Heart left ventricle (tissue), 16 donors: ENCODE results near the gene CMIP. TPM values are rescaled to one million over a fixed set of nuclear protein-coding genes. Genes with fewer than 3 reads are reported as not detected.
A peak's percentile ranks its signal among the peaks of the same experiment; 100 is the strongest.

Source experiments
- ATAC-seq, 4 donors: fragments of 200-7000 bp; cut with Tn5 transposase; one replicate each; pipeline ENCODE4 v1.9.1; 2020 to 2022; ENCODE audit warnings: moderate library complexity in 4 of 4, mild to moderate bottlenecking in 3 of 4, moderate number of reproducible peaks in 1 of 4
- DNase-seq, 5 donors: peaks; one replicate each; pipeline ENCODE4 v3.0.0-alpha.2; 2020
- H3K27ac ChIP-seq, 12 donors: fragments of 200-600 bp; sonication (generic) in 4 of 12; one replicate each; pipeline versions ENCODE4 v1.5.0 to v1.8.0; 2016 to 2022; ENCODE audit warnings: mild to moderate bottlenecking in 2 of 12
- H3K27me3 ChIP-seq, 9 donors: fragments of 200-600 bp; sonication (generic) in 2 of 9; one replicate each; pipeline versions ENCODE4 v1.5.1 to v1.8.0; 2016 to 2022; ENCODE audit warnings: mild to moderate bottlenecking in 3 of 9
- H3K36me3 ChIP-seq, 9 donors: fragments of 200-600 bp; sonication (generic) in 2 of 9; one replicate each; pipeline versions ENCODE4 v1.5.0 to v1.8.0; 2018 to 2022; ENCODE audit warnings: mild to moderate bottlenecking in 2 of 9
- H3K4me1 ChIP-seq, 12 donors: fragments of 200-600 bp; sonication (generic) in 4 of 12; one replicate each; pipeline versions ENCODE4 v1.5.0 to v1.8.0; 2016 to 2022; ENCODE audit warnings: mild to moderate bottlenecking in 3 of 12
- H3K4me3 ChIP-seq, 12 donors: fragments of 200-600 bp; sonication (generic) in 4 of 12; one replicate each; pipeline versions ENCODE4 v1.5.0 to v1.8.0; 2017 to 2022; ENCODE audit warnings: mild to moderate bottlenecking in 9 of 12, moderate library complexity in 4 of 12
- H3K9me3 ChIP-seq, 12 donors: fragments of 200-600 bp; sonication (generic) in 4 of 12; one replicate each; pipeline versions ENCODE4 v1.5.0 to v1.8.0; 2016 to 2022; ENCODE audit warnings: mild to moderate bottlenecking in 1 of 12
- CTCF ChIP-seq, 12 donors: fragments of 200-600 bp; sonication (generic) in 4 of 12; IDR thresholded peaks; one replicate each; pipeline versions ENCODE4 v1.5.0 to v1.8.0; 2018 to 2022; ENCODE audit warnings: antibody characterized with exemption in 12 of 12, mild to moderate bottlenecking in 5 of 12
- POLR2A ChIP-seq, 2 donors: fragments of 450-650 bp; IDR thresholded peaks; one replicate each; pipeline ENCODE4 v1.6.1; 2017; ENCODE audit warnings: antibody characterized with exemption in 2 of 2, mild to moderate bottlenecking in 2 of 2, moderate library complexity in 2 of 2
- WGBS, 4 donors: extraction: QIAGEN DNeasy Blood & Tissue Kit in 2 of 4; methylation state at CpG; one replicate each; pipeline versions ENCODE4 v1.1.5 to v1.1.7; 2013 to 2018; 5-methylcytosine and 5-hydroxymethylcytosine counted together
- intact Hi-C, 10 donors: fragments of 100-400 bp; cut with DNase I; formaldehyde crosslinking; loops; one replicate each; pipeline versions ENCODE4 v1.11.1 to v1.14.2; 2022
- polyA plus RNA-seq, 2 donors: library from polyadenylated mRNA; stranded (reverse); fragments of 200-250 nt; gene quantifications; one replicate each; pipeline ENCODE4 v1.2.3, GENCODE V29; 2013
- total RNA-seq, 9 donors: library from RNA; depleted of rRNA in 2 of 9; stranded (reverse); fragments of >200 nt in 2 of 9; fragmentation: NEBNext Ultra II Directional in 3 of 9; extraction: Animal tissue kit (Norgen Biotek cat#: 25700) in 3 of 9; gene quantifications; one replicate each; pipeline versions ENCODE4 v1.1.0 to v1.2.4, GENCODE V29; 2016 to 2023
- donor health status: ischemic (EF 13 %, LVEDD 7.1; RV severe dilation, severe dysfunction).
- donor health status: healthy with polysubstance abuse.
- donor health status: DM: no; HTN: yes; CAD: no.
- donor health status: DM: no; HTN: no; CAD: no.
- donor health status: ischemic (EF 25% LVEDD 6.9; RV normal size, moderate dysfunction).
- donor health status: ischemic (EF 25% LVEDD 5.7; RV mildly dilated, moderate dysfunction).
- donor health status: healthy.
- donor health status: DM: yes; HTN: yes; CAD: no.
- donor health status: ischemic (EF 35%, LVEDD 5.7; RV mildly dilated, moderate dysfunction).
- donor health status: nonischemic (EF 11% LVEDD 7.7; RV severe dilation, severe dysfunction).
- donor health status: DM: yes; HTN: yes; CAD: no.
- donor health status: PGD.
- donor health status: ischemic (EF 29% LVEDD 5.4; RV normal size, mild dysfunction).
- donor health status: nonischemic (EF 23%, LVEDD 6.1; RV moderate dilation, normal function).

CMIP gene
- total and polyA plus RNA-seq, 11 donors: 4.1 to 48.8 (median 10.6) TPM

GRCh38 chr16:81693041-81693743 lies 248.6 kb downstream of the CMIP start:
- Histone ChIP-seq H3K4me3 (no peak overlapping the region), H3K36me3 (peaks cover 0 to 58% (median 22%) of the 10 kb centered on the region in 9 donors), H3K27me3 (no peaks in the 10 kb centered on the region), H3K9me3 (no peaks in the 10 kb centered on the region), H3K4me1 (peaks cover 0 to 36% (median 19%) of the 10 kb centered on the region in 12 donors), H3K27ac (peak overlapping the region in 1 of 12 donors; percentile 85)
- intact Hi-C loops: loop anchor here in 3 of 10 donors (10.0 kb wide), 2 partner anchors 68 to 288 kb away; no protein-coding TSS in a partner anchor
- peak in 1 of 4 donors; percentile 6 for ATAC-seq
- no peak for DNase-seq
- no peak for TF ChIP-seq CTCF (IDR thresholded peaks at IDR 0.05)
- no peak for TF ChIP-seq POLR2A (IDR thresholded peaks at IDR 0.05)
- WGBS, 4 donors: 90 to 93% (median 91%) methylated on average over 28 of the region's 28 CpGs

DNA sequence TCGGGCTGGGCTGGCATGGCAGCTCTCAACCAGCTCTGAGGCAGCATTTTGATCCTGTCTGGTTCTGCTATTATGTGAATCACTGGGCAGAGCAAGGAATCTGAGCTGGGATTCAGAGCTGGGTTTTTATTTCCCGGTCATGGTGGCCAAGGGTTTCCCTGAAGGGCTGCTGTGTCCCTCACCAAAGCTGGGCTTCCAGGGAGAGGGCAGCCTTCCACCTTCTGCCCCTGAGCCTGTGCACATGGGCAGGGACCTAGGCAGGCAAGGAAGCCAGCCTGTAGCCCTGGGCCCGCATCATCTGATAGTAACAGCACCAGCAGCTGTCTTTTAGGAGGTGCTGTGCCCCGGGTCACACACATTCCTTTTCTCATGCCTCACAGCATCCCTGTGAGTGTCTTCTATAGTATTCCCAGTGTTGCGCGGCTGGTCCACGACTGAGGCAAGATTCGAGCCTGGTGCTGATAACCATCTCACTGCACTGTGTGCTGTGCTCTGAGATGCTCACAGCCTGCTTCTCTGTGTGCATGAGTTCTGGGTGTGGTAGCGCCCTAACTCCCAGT lies 249.2 kb downstream of the CMIP start:
- no peak for TF ChIP-seq POLR2A (IDR thresholded peaks at IDR 0.05)
- no peak for TF ChIP-seq CTCF (IDR thresholded peaks at IDR 0.05)
- Histone ChIP-seq H3K4me3 (no peak overlapping the region), H3K9me3 (no peaks in the 10 kb centered on the region), H3K27me3 (no peaks in the 10 kb centered on the region), H3K4me1 (peaks cover 0 to 36% (median 19%) of the 10 kb centered on the region in 12 donors), H3K27ac (peak overlapping the region in 1 of 12 donors; percentile 85), H3K36me3 (peaks cover 0 to 64% (median 22%) of the 10 kb centered on the region in 9 donors)
- 94 to 97% (median 95%) methylated on average over 9 of the region's 9 CpGs for WGBS, 4 donors
- intact Hi-C loops: loop anchor here in 3 of 10 donors (10.0 kb wide), 2 partner anchors 69 to 289 kb away; no protein-coding TSS in a partner anchor
- DNase-seq (no peak), ATAC-seq (no peak)

DNA sequence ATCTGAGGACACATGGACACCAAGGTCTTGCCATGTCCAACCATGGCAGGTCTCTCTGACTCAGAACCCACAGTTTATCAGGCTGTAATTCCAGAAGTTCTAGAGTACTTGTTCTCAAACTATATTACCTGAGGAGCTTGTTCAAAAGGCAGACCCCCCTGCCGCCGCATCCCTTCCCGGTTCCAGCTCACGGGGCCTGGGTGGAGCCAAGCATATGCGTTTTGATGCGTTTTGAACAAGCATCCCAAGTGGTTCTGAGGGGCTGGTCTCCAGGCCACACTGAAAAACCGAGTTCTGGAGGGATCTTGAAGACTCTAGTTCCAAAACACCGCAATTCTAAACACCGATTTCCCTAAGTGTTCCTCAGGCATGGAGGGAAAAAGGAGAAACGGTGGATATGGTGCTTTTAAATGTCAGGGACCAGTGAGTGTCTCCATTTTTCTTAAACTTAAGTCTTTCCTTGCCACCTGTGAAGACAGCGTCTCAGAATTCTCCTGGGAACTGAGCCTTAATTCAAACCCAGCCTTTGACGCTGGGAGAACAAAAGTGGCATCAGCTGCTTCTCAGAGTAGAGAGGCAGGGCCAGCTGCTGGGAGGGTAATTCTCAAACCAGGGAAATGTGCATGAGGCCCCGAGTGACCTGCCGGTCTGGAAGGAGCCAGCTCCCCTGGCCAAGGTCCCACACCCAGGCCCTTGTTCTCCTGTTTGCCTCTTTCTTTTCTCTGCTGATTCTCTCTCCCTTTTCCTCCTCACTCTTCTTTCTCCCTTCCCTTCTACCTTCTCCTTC lies 250.1 kb downstream of the CMIP start:
- 72 to 79% (median 75%) methylated on average over 14 of the region's 14 CpGs for WGBS, 4 donors
- ATAC-seq: peak in 1 of 4 donors; percentile 18
- H3K27ac ChIP-seq: peak overlapping the region in 4 of 12 donors; percentile 30 to 85 (median 52)
- intact Hi-C loops: loop anchor here in 3 of 10 donors (5.0 to 10.0 kb wide), 3 partner anchors 70 to 290 kb away; no protein-coding TSS in a partner anchor
- TF ChIP-seq POLR2A (IDR thresholded peaks at IDR 0.05): no peak
- TF ChIP-seq CTCF (IDR thresholded peaks at IDR 0.05): no peak
- no peaks in the 10 kb centered on the region for H3K27me3 ChIP-seq
- H3K36me3 ChIP-seq: peaks cover 0 to 72% (median 22%) of the 10 kb centered on the region in 9 donors
- H3K4me3 ChIP-seq: no peak overlapping the region
- H3K4me1 ChIP-seq: peaks cover 0 to 36% (median 19%) of the 10 kb centered on the region in 12 donors
- H3K9me3 ChIP-seq: no peaks in the 10 kb centered on the region
- DNase-seq: peak in 1 of 5 donors; percentile 35
